Measurements from ENCODE around the gene SYMPK. TPM values are rescaled to one million over a fixed set of nuclear protein-coding genes. Genes with fewer than 3 reads are reported as not detected.

Gene SYMPK
- total RNA-seq, 1 donor from 2014 or later, result 70.0 TPM

DNA sequence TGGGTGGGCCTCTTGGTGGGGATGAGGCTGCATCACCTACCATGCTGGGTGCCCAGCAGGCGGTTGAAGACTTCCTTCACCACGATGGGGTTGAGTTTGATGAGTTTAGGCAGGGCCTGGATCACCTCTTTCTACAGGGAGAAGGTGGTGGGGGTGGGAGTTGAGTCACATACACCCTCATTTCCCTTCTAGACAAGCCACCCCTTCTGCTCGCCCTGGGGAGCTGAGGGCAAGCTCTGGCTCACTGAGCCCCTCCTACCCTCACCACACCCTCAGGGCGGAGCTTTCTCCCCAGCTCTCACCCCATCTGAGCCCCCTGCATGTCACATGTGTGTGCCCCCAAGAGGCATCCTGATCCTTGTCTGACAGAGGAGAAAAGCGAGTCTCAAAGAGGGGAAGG is 40.2 kb downstream of the SYMPK start:
- Mint-ChIP-seq H3K27me3 (ENCODE audit: low read depth, unreplicated experiment) (no peaks in the 10 kb centered on the region), H3K36me3 (ENCODE audit: low read depth, unreplicated experiment) (peaks cover 13% of the 10 kb centered on the region), H3K4me3 (ENCODE audit: unreplicated experiment) (no peak overlapping the region), H3K4me1 (ENCODE audit: low read depth, unreplicated experiment) (no peaks in the 10 kb centered on the region), H3K27ac (ENCODE audit: unreplicated experiment) (no peak overlapping the region), H3K9me3 (ENCODE audit: unreplicated experiment) (no peaks in the 10 kb centered on the region)
- H3K9me3 ChIP-seq (ENCODE audit: insufficient read depth, low read depth, low read length), result no peaks in the 10 kb centered on the region
- no peak overlapping the region for H3K9ac ChIP-seq (ENCODE audit: low read length)
- H4K20me1 ChIP-seq (ENCODE audit: insufficient read depth, low read length), result peaks cover 4% of the 10 kb centered on the region
- H2AFZ ChIP-seq (ENCODE audit: low read depth, low read length), result no peak overlapping the region
- no peak overlapping the region for H3K27ac ChIP-seq (ENCODE audit: low read depth, low read length)
- H3K4me2 ChIP-seq (ENCODE audit: low read length), result no peak overlapping the region
- no peak for TF ChIP-seq EZH2 (IDR thresholded peaks at IDR 0.05; ENCODE audit: insufficient read depth, low read length)
- TF ChIP-seq, protein P1, sequence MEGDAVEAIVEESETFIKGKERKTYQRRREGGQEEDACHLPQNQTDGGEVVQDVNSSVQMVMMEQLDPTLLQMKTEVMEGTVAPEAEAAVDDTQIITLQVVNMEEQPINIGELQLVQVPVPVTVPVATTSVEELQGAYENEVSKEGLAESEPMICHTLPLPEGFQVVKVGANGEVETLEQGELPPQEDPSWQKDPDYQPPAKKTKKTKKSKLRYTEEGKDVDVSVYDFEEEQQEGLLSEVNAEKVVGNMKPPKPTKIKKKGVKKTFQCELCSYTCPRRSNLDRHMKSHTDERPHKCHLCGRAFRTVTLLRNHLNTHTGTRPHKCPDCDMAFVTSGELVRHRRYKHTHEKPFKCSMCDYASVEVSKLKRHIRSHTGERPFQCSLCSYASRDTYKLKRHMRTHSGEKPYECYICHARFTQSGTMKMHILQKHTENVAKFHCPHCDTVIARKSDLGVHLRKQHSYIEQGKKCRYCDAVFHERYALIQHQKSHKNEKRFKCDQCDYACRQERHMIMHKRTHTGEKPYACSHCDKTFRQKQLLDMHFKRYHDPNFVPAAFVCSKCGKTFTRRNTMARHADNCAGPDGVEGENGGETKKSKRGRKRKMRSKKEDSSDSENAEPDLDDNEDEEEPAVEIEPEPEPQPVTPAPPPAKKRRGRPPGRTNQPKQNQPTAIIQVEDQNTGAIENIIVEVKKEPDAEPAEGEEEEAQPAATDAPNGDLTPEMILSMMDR (IDR thresholded peaks at IDR 0.05; ENCODE audit: insufficient read depth, low read depth, low read length), result no peak
- peaks cover 20% of the 10 kb centered on the region for H3K36me3 ChIP-seq (ENCODE audit: insufficient read depth, low read length)
- H3K27me3 ChIP-seq (ENCODE audit: insufficient read depth, low read length), result no peaks in the 10 kb centered on the region
- H3K79me2 ChIP-seq (ENCODE audit: insufficient read depth, low read length), result no peaks in the 10 kb centered on the region
- DNase-seq (ENCODE audit: low read depth) (no peak), FAIRE-seq (no peak)
- no peak overlapping the region for H3K4me3 ChIP-seq (ENCODE audit: insufficient read depth, low read depth, low read length)
- no peaks in the 10 kb centered on the region for H3K4me1 ChIP-seq (ENCODE audit: insufficient read depth, low read length)

- Histone ChIP-seq H3K79me2 (ENCODE audit: insufficient read depth, low read length) (no peaks in the 10 kb centered on the region), H3K27me3 (ENCODE audit: insufficient read depth, low read length) (no peaks in the 10 kb centered on the region), H3K4me3 (ENCODE audit: insufficient read depth, low read depth, low read length) (no peak overlapping the region), H3K4me1 (ENCODE audit: insufficient read depth, low read length) (peaks cover 3% of the 10 kb centered on the region), H3K9ac (ENCODE audit: low read length) (no peak overlapping the region), H4K20me1 (ENCODE audit: insufficient read depth, low read length) (peaks cover 12% of the 10 kb centered on the region), H3K27ac (ENCODE audit: low read depth, low read length) (no peak overlapping the region), H2AFZ (ENCODE audit: low read depth, low read length) (no peak overlapping the region), H3K4me2 (ENCODE audit: low read length) (no peak overlapping the region), H3K9me3 (ENCODE audit: insufficient read depth, low read depth, low read length) (no peaks in the 10 kb centered on the region), H3K36me3 (ENCODE audit: insufficient read depth, low read length) (peaks cover 20% of the 10 kb centered on the region)
- no peak overlapping the region for H3K4me3 Mint-ChIP-seq (ENCODE audit: unreplicated experiment)
- no peaks in the 10 kb centered on the region for H3K9me3 Mint-ChIP-seq (ENCODE audit: unreplicated experiment)
- DNase-seq (ENCODE audit: low read depth), result no peak
- H3K36me3 Mint-ChIP-seq (ENCODE audit: low read depth, unreplicated experiment), result peaks cover 13% of the 10 kb centered on the region
- peak overlapping the region; percentile 53 for H3K27ac Mint-ChIP-seq (ENCODE audit: unreplicated experiment)
- no peaks in the 10 kb centered on the region for H3K27me3 Mint-ChIP-seq (ENCODE audit: low read depth, unreplicated experiment)
- peaks cover 4% of the 10 kb centered on the region for H3K4me1 Mint-ChIP-seq (ENCODE audit: low read depth, unreplicated experiment)
- no peak for FAIRE-seq
- TF ChIP-seq, protein P1 (IDR thresholded peaks at IDR 0.05; ENCODE audit: insufficient read depth, low read depth, low read length), result no peak
- TF ChIP-seq EZH2 (IDR thresholded peaks at IDR 0.05; ENCODE audit: insufficient read depth, low read length), result no peak
These were observed 41.4 kb downstream of the SYMPK start for GRCh38 chr19:45821570-45821969.

DNA sequence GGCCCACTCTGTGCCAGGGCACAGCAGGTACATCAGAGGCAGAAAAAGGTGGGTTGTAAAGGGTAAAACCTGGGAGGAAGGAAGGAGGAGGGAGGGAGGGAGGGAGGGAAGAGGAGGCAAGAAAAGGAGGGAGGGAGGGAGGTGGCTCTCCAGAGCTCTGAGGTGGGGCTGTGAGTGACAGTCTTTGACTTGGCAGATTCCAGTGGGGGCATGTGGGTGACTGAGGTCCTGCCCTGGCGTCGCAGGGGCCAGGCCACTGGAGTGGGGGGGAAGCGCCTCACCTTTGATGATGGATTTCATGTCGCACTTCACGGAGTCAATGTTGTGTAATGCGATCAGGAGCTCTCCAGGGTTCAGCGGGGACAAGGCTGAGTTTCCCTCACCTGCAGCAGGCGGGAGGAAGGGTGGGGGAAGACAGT is 41.8 kb downstream of the SYMPK start:
- Histone ChIP-seq H3K4me2 (ENCODE audit: low read length) (no peak overlapping the region), H3K27me3 (ENCODE audit: insufficient read depth, low read length) (no peaks in the 10 kb centered on the region), H3K4me1 (ENCODE audit: insufficient read depth, low read length) (peaks cover 3% of the 10 kb centered on the region), H3K9me3 (ENCODE audit: insufficient read depth, low read depth, low read length) (no peaks in the 10 kb centered on the region), H4K20me1 (ENCODE audit: insufficient read depth, low read length) (peaks cover 12% of the 10 kb centered on the region), H3K27ac (ENCODE audit: low read depth, low read length) (no peak overlapping the region), H3K9ac (ENCODE audit: low read length) (no peak overlapping the region), H3K79me2 (ENCODE audit: insufficient read depth, low read length) (no peaks in the 10 kb centered on the region), H3K4me3 (ENCODE audit: insufficient read depth, low read depth, low read length) (no peak overlapping the region), H3K36me3 (ENCODE audit: insufficient read depth, low read length) (peaks cover 20% of the 10 kb centered on the region), H2AFZ (ENCODE audit: low read depth, low read length) (no peak overlapping the region)
- DNase-seq (ENCODE audit: low read depth) (no peak), FAIRE-seq (no peak)
- peaks cover 8% of the 10 kb centered on the region for H3K36me3 Mint-ChIP-seq (ENCODE audit: low read depth, unreplicated experiment)
- peaks cover 4% of the 10 kb centered on the region for H3K4me1 Mint-ChIP-seq (ENCODE audit: low read depth, unreplicated experiment)
- H3K27ac Mint-ChIP-seq (ENCODE audit: unreplicated experiment), result peak overlapping the region; percentile 53
- no peak overlapping the region for H3K4me3 Mint-ChIP-seq (ENCODE audit: unreplicated experiment)
- TF ChIP-seq, protein P1 (IDR thresholded peaks at IDR 0.05; ENCODE audit: insufficient read depth, low read depth, low read length), result no peak
- TF ChIP-seq EZH2 (IDR thresholded peaks at IDR 0.05; ENCODE audit: insufficient read depth, low read length), result no peak
- no peaks in the 10 kb centered on the region for H3K27me3 Mint-ChIP-seq (ENCODE audit: low read depth, unreplicated experiment)
- no peaks in the 10 kb centered on the region for H3K9me3 Mint-ChIP-seq (ENCODE audit: unreplicated experiment)
